Neural cell (in vitro differentiated cells): ENCODE results near the gene SPEG. TPM values are rescaled to one million over a fixed set of nuclear protein-coding genes. Genes with fewer than 3 reads are reported as not detected.

Source experiments
- H2AFZ ChIP-seq: fragments of 200-600, 300-800 bp; sonication (generic), shearing (Covaris generic); 2 replicates; pipeline ENCODE4 v1.6.0; 2014; ENCODE audit warnings: low read depth, mild to moderate bottlenecking, antibody characterized with exemption, low read length, moderate library complexity
- H3F3A ChIP-seq: fragments of 200-600 bp; shearing (Covaris generic); 2 replicates; pipeline ENCODE4 v1.6.1; 2016; ENCODE audit warnings: mild to moderate bottlenecking, moderate library complexity, mixed read lengths, antibody characterized with exemption, low read length; ENCODE audit not compliant: insufficient read depth, poor library complexity, severe bottlenecking
- H3K27ac ChIP-seq: fragments of 200-600, 300-800 bp; sonication (generic), shearing (Covaris generic); 2 replicates; pipeline ENCODE4 v1.5.1; 2014; ENCODE audit warnings: mild to moderate bottlenecking, low read length, moderate library complexity
- H3K27me3 ChIP-seq: fragments of 300-800, 200-600 bp; sonication (generic), shearing (Covaris generic); 2 replicates; pipeline ENCODE4 v1.6.0; 2014; ENCODE audit warnings: mild to moderate bottlenecking, low read depth, low read length, moderate library complexity; ENCODE audit not compliant: insufficient read depth
- H3K36me3 ChIP-seq: fragments of 300-800, 200-600 bp; sonication (generic), shearing (Covaris generic); 2 replicates; pipeline ENCODE4 v1.5.1; 2014; ENCODE audit warnings: mild to moderate bottlenecking, antibody characterized with exemption, low read length, moderate library complexity; ENCODE audit not compliant: insufficient read depth
- H3K4me2 ChIP-seq: fragments of 300-800, 200-600 bp; sonication (generic), shearing (Covaris generic); 2 replicates; pipeline ENCODE4 v1.6.0; 2014; ENCODE audit warnings: mild to moderate bottlenecking, low read length
- H3K4me3 ChIP-seq: fragments of 300-800, 200-600 bp; sonication (generic), shearing (Covaris generic); 2 replicates; pipeline ENCODE4 v1.5.1; 2014; ENCODE audit warnings: mild to moderate bottlenecking, low read length, moderate library complexity
- H3K79me2 ChIP-seq: fragments of 200-600 bp; shearing (Covaris generic); replicated peaks from 2 replicates; pipeline ENCODE4 v1.6.0; 2014; ENCODE audit warnings: mild to moderate bottlenecking, low read length, moderate library complexity; ENCODE audit not compliant: insufficient read depth
- H3K9ac ChIP-seq: fragments of 300-800, 200-600 bp; sonication (generic), shearing (Covaris generic); 2 replicates; pipeline ENCODE4 v1.6.1; 2016; ENCODE audit warnings: mild to moderate bottlenecking, low read length, mixed read lengths
- H3K9me2 ChIP-seq: fragments of 200-600 bp; shearing (Covaris generic); 2 replicates; pipeline ENCODE4 v1.6.1; 2016; ENCODE audit warnings: mild to moderate bottlenecking, low read length, mixed read lengths; ENCODE audit not compliant: insufficient read depth
- H3K9me3 ChIP-seq: fragments of 200-600, 300-800 bp; sonication (generic), shearing (Covaris generic); 2 replicates; pipeline ENCODE4 v1.6.1; 2016; ENCODE audit warnings: mild to moderate bottlenecking, mixed run types, low read length, moderate library complexity, mixed read lengths
- H4K20me1 ChIP-seq: fragments of 200-600 bp; shearing (Covaris generic); 2 replicates; pipeline ENCODE4 v1.6.1; 2016; ENCODE audit warnings: mild to moderate bottlenecking, mixed run types; ENCODE audit not compliant: insufficient read depth
- EP300 ChIP-seq: fragments of 450-650 bp; conservative IDR thresholded peaks from 2 replicates; pipeline ENCODE4 v1.6.1; 2014; ENCODE audit warnings: antibody characterized with exemption, mild to moderate bottlenecking, moderate library complexity; ENCODE audit not compliant: poor library complexity, severe bottlenecking
- EZH2 ChIP-seq: fragments of 200-600, 300-800 bp; shearing (Covaris generic), sonication (generic); IDR thresholded peaks from 2 replicates; pipeline ENCODE4 v1.6.1; 2014; ENCODE audit warnings: antibody characterized with exemption, low read length, borderline replicate concordance, mild to moderate bottlenecking; ENCODE audit not compliant: insufficient read depth, poor library complexity, severe bottlenecking
- MXI1 ChIP-seq: fragments of 450-650 bp; conservative IDR thresholded peaks from 2 replicates; pipeline ENCODE4 v1.6.1; 2014; ENCODE audit warnings: antibody characterized with exemption, mild to moderate bottlenecking; ENCODE audit not compliant: poor library complexity, severe bottlenecking
- POLR2AphosphoS5 ChIP-seq: IDR thresholded peaks from 2 replicates; pipeline ENCODE4 v1.6.1; 2012
- RAD21 ChIP-seq: fragments of 450-650 bp; conservative IDR thresholded peaks from 2 replicates; pipeline ENCODE4 v1.6.1; 2014; ENCODE audit warnings: antibody characterized with exemption, mild to moderate bottlenecking, moderate library complexity
- SMC3 ChIP-seq: fragments of 450-650 bp; conservative IDR thresholded peaks from 2 replicates; pipeline ENCODE4 v1.6.1; 2014; ENCODE audit warnings: antibody characterized with exemption, mild to moderate bottlenecking, moderate library complexity; ENCODE audit not compliant: poor library complexity
- TAF1 ChIP-seq: IDR thresholded peaks from 2 replicates; pipeline ENCODE4 v1.6.1; 2012; ENCODE audit warnings: low read depth
- polyA plus RNA-seq: library from polyadenylated mRNA; depleted of rRNA; stranded (reverse); fragments of >200 nt; gene quantifications from 2 replicates; pipeline ENCODE4 v1.2.3, GENCODE V29; 2014
- TF ChIP-seq, protein P1 (sequence below): fragments of 450-650 bp; IDR thresholded peaks from 2 replicates; pipeline ENCODE4 v1.5.1; 2014; ENCODE audit warnings: antibody characterized with exemption, mild to moderate bottlenecking, moderate library complexity; ENCODE audit not compliant: poor library complexity, severe bottlenecking
- TF ChIP-seq, protein P2 (sequence below): IDR thresholded peaks from 2 replicates; pipeline ENCODE4 v1.6.1; 2012; ENCODE audit warnings: borderline replicate concordance

Gene SPEG
- polyA plus RNA-seq, 1 donor from 2014 or later: 58.3 TPM

DNA sequence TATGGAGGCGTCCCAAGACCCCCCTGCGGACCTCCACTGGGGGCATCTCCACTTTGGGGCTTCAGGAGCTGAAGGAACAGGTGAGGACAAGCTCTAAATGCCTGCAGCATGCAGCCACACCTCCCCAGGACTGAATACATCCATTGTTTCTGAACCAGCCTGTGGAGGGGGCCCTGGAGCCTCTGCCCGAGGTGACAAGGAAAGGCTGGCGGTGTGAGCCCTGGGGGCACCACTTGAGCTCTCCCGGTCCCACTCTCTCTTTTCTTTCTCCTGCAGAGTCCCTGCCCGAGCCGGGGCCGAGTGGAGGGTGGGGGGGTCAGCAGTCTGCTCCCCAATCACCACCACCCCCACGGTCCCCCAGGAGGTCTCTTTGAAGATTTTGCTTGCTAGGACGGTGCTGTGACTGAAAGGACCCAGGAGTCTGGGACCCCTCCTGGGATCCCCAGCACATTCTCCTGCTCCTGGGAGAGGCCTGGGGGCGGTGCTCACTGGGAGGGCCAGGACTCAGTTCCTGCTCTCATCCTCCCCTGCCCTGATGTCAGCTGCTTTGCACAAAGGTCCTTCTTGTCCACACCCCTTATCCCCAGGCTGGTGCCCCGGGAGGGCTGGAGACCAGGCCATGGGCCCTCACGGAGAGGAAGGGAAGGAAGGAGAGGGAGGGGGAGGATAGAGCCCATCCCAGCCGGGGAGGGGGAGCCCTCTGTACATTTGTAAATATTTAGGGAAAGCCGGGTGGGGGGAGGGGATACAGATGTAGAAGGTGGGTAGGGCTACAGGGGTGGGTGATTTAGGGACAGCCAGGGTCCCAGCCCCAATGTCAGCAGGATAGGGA is 103.2 kb downstream of the SPEG start:
- no peak overlapping the region for H3K4me2 ChIP-seq

GRCh38 chr2:219538504-219538951 is 103.9 kb downstream of the SPEG start:
- no peak overlapping the region for H3K4me2 ChIP-seq

More for the DNA sequence above, 103.2 kb downstream of the SPEG start:
- Histone ChIP-seq H3F3A (no peaks in the 10 kb centered on the region), H3K9me2 (no peaks in the 10 kb centered on the region), H3K79me2 (no peaks in the 10 kb centered on the region), H3K27me3 (no peaks in the 10 kb centered on the region), H4K20me1 (no peaks in the 10 kb centered on the region), H3K27ac (no peak overlapping the region), H3K36me3 (peaks cover 5% of the 10 kb centered on the region), H3K4me3 (no peak overlapping the region), H3K9me3 (no peaks in the 10 kb centered on the region), H3K9ac (no peak overlapping the region), H2AFZ (no peak overlapping the region)
- no peak for TF ChIP-seq SMC3
- no peak for TF ChIP-seq POLR2AphosphoS5
- no peak for TF ChIP-seq MXI1
- TF ChIP-seq EZH2: no peak
- no peak for TF ChIP-seq TAF1
- TF ChIP-seq, protein P1, sequence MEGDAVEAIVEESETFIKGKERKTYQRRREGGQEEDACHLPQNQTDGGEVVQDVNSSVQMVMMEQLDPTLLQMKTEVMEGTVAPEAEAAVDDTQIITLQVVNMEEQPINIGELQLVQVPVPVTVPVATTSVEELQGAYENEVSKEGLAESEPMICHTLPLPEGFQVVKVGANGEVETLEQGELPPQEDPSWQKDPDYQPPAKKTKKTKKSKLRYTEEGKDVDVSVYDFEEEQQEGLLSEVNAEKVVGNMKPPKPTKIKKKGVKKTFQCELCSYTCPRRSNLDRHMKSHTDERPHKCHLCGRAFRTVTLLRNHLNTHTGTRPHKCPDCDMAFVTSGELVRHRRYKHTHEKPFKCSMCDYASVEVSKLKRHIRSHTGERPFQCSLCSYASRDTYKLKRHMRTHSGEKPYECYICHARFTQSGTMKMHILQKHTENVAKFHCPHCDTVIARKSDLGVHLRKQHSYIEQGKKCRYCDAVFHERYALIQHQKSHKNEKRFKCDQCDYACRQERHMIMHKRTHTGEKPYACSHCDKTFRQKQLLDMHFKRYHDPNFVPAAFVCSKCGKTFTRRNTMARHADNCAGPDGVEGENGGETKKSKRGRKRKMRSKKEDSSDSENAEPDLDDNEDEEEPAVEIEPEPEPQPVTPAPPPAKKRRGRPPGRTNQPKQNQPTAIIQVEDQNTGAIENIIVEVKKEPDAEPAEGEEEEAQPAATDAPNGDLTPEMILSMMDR: no peak
- TF ChIP-seq, protein P2, sequence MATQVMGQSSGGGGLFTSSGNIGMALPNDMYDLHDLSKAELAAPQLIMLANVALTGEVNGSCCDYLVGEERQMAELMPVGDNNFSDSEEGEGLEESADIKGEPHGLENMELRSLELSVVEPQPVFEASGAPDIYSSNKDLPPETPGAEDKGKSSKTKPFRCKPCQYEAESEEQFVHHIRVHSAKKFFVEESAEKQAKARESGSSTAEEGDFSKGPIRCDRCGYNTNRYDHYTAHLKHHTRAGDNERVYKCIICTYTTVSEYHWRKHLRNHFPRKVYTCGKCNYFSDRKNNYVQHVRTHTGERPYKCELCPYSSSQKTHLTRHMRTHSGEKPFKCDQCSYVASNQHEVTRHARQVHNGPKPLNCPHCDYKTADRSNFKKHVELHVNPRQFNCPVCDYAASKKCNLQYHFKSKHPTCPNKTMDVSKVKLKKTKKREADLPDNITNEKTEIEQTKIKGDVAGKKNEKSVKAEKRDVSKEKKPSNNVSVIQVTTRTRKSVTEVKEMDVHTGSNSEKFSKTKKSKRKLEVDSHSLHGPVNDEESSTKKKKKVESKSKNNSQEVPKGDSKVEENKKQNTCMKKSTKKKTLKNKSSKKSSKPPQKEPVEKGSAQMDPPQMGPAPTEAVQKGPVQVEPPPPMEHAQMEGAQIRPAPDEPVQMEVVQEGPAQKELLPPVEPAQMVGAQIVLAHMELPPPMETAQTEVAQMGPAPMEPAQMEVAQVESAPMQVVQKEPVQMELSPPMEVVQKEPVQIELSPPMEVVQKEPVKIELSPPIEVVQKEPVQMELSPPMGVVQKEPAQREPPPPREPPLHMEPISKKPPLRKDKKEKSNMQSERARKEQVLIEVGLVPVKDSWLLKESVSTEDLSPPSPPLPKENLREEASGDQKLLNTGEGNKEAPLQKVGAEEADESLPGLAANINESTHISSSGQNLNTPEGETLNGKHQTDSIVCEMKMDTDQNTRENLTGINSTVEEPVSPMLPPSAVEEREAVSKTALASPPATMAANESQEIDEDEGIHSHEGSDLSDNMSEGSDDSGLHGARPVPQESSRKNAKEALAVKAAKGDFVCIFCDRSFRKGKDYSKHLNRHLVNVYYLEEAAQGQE: no peak
- TF ChIP-seq EP300: no peak
- no peak for TF ChIP-seq RAD21

More at GRCh38 chr2:219538504-219538951, 103.9 kb downstream of the SPEG start:
- H3K4me3 ChIP-seq: no peak overlapping the region
- H2AFZ ChIP-seq: no peak overlapping the region
- H4K20me1 ChIP-seq: no peaks in the 10 kb centered on the region
- no peaks in the 10 kb centered on the region for H3K79me2 ChIP-seq
- TF ChIP-seq SMC3 (no peak), EZH2 (no peak), RAD21 (no peak), POLR2AphosphoS5 (no peak), MXI1 (no peak), EP300 (no peak), TAF1 (no peak)
- TF ChIP-seq, protein P2: no peak
- TF ChIP-seq, protein P1: no peak
- no peaks in the 10 kb centered on the region for H3K27me3 ChIP-seq
- peaks cover 5% of the 10 kb centered on the region for H3K36me3 ChIP-seq
- no peak overlapping the region for H3K9ac ChIP-seq
- no peaks in the 10 kb centered on the region for H3F3A ChIP-seq
- no peaks in the 10 kb centered on the region for H3K9me3 ChIP-seq
- no peaks in the 10 kb centered on the region for H3K9me2 ChIP-seq
- no peak overlapping the region for H3K27ac ChIP-seq
